GM19468 (cell line): ENCODE data around the gene CRTC3.
"Not testable (repeated sequence)": the region's sequence is repeated elsewhere in the genome, so short reads cannot be mapped to it uniquely, and the experiment has no call there.

ENCODE experiments used
- ATAC-seq: cut with Tn5 transposase; IDR thresholded peaks from one replicate; pipeline ENCODE4 v1.9.1; 2021; ENCODE audit warnings: mild to moderate bottlenecking, moderate library complexity, moderate number of reproducible peaks; ENCODE audit not compliant: unreplicated experiment; ENCODE audit errors: extremely low read depth

Gene CRTC3

DNA sequence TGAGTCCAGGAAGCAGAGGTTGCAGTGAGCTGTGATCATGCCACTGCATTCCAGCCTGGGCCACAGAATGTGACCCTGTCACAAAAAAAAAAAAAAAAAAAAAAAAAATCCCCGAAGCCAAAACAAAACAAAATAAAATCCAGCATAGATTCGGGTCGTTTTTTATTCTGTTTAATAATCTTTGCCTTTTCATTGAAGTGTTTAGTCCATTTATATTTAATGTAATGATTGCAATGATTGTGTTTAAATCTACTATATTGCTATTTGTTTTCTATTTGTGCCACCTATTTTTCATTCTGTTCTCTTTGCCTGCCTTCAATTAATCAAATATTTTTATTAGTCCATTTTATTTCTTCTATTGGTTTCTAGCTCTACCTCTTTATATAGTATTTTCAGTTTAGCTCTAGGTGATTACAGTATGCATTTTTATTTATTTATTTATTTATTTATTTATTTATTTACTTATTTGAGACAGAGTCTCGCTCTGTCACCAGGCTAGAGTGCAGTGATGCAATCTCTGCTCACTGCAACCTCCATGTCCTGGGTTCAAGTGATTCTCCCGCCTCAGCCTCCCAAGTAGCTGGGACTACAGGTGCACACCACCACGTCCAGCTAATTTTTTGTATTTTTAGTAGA lies 159.7 kb downstream of the CRTC3 start:
- not testable (repeated sequence) for ATAC-seq

DNA sequence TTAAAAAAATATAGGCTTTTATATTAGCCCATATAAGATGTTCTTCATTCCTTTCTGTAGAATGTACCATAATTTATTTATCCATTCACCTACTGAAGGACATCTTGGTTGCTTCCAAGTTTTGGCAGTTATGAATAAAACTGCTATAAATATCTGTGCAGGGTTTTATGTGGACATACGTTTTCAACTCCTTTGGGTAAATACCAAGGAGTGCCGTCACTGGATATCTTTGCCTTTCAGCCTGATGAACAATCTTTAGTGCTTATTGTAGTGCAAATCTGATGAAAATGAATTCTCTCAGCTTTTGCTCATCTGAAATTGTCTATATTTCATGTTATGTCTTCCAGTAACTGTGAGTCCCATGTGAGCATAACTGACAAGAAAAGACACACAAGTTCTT lies 160.9 kb downstream of the CRTC3 start:
- no peak for ATAC-seq

- ATAC-seq, result no peak
Measured at GRCh38 chr15:90691369-90691768, 161.6 kb downstream of the CRTC3 start.

GRCh38 chr15:90691982-90692773 lies 162.5 kb downstream of the CRTC3 start:
- ATAC-seq, result no peak
